Esophagus (tissue), 2 donors: Measurements from ENCODE around the gene SDC4. TPM values are rescaled to one million over a fixed set of nuclear protein-coding genes. Genes with fewer than 3 reads are reported as not detected.

Experiments used
- H3K27ac ChIP-seq, 2 donors: one replicate each; pipeline ENCODE4 v1.5.1; 2013; ENCODE audit warnings: low read depth in 2 of 2, mild to moderate bottlenecking in 2 of 2, inconsistent platforms in 1 of 2, low read length in 1 of 2, moderate library complexity in 1 of 2
- H3K27me3 ChIP-seq, 2 donors: one replicate each; pipeline ENCODE4 v1.6.1; 2013; ENCODE audit warnings: low read length in 2 of 2, control low read depth in 1 of 2, mild to moderate bottlenecking in 1 of 2; ENCODE audit not compliant: insufficient read depth in 2 of 2, control insufficient read depth in 1 of 2
- H3K36me3 ChIP-seq, 2 donors: one replicate each; pipeline ENCODE4 v1.6.1; 2013; ENCODE audit warnings: low read length in 1 of 2; ENCODE audit not compliant: control insufficient read depth in 2 of 2, insufficient read depth in 2 of 2
- H3K4me1 ChIP-seq, 2 donors: one replicate each; pipeline ENCODE4 v1.6.1; 2013; ENCODE audit warnings: low read length in 1 of 2; ENCODE audit not compliant: control insufficient read depth in 2 of 2, insufficient read depth in 2 of 2
- H3K4me3 ChIP-seq, 2 donors: one replicate each; pipeline ENCODE4 v1.5.1; 2013; ENCODE audit warnings: low read length in 2 of 2, mild to moderate bottlenecking in 2 of 2, low read depth in 1 of 2, moderate library complexity in 1 of 2
- H3K9me3 ChIP-seq, 2 donors: one replicate each; pipeline ENCODE4 v1.6.1; 2013; ENCODE audit warnings: mild to moderate bottlenecking in 2 of 2, low read depth in 1 of 2, low read length in 1 of 2, moderate library complexity in 1 of 2; ENCODE audit not compliant: control insufficient read depth in 2 of 2, insufficient read depth in 1 of 2
- WGBS, 2 donors: extraction: QIAGEN DNeasy Blood & Tissue Kit; methylation state at CpG; one replicate each; pipeline ENCODE4 v1.1.7; 2013; 5-methylcytosine and 5-hydroxymethylcytosine counted together
- polyA plus RNA-seq, 2 donors: library from polyadenylated mRNA; stranded (reverse); fragments of 200-250 nt; gene quantifications; one replicate each; pipeline ENCODE4 v1.2.3, GENCODE V29; 2013
- donor health status: healthy with polysubstance abuse.
- donor health status: Bipolar disorder and iron deficiency.

SDC4 gene
- polyA plus RNA-seq, 2 donors = 49.4 to 64.6 TPM

DNA sequence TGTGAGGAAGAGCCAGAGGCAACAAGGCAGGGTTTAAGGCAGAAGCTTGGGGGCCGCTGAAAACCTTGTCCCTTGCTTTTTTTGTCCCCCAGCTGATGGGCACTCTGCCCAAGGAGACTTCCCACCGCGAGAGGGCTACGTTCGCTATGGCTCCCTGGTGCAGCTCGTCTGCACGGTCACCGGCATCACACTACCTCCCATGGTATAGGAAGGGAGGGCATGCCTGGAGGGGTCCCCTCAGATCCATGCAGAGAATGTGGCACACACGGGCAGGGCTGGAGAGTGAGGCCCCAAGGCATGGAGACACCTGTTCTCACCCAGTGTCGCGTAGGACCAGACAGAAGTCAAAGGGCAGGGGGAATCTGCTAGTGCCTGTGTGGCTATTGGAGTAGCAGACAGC is 34.3 kb downstream of the SDC4 start:
- 79 to 83% methylated on average over 11 of the region's 11 CpGs for WGBS, 2 donors
- peaks cover 2 to 3% of the 10 kb centered on the region in 2 donors for H3K4me1 ChIP-seq
- H3K9me3 ChIP-seq = no peaks in the 10 kb centered on the region
- H3K27me3 ChIP-seq = peaks cover 0 to 2% of the 10 kb centered on the region in 2 donors
- H3K36me3 ChIP-seq = no peaks in the 10 kb centered on the region
- H3K4me3 ChIP-seq = no peak overlapping the region
- H3K27ac ChIP-seq = no peak overlapping the region

DNA sequence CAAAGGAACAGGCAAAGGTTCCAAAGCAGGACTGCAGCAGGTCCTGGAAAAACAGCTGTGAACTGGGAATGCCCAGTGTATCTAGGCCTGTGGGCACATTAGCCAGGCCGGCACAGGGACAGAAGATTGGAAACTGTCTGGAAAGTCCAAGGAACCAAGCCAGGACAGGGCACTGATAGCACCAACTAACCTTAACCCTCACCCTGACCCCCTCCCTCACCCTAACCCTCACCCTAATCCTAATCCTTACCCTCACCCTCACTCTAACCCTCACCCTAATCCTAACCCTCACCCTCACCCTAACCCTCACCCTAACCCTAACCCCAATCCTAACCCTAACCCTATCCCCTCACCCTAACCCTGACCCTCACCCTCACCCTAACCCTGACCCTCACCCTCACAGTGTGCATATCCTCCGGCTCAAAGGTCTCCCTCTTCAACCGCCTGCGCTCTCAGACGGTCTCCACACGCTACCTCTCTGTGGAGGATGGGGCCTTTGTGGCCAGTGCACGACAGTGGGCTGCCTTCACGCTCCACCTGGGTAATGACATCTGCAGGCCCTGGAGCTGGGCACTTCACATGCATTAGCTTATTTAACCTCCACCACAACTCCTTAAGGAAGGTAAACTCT is 35.0 kb downstream of the SDC4 start:
- Histone ChIP-seq H3K27ac (no peak overlapping the region), H3K4me1 (peaks cover 3 to 5% of the 10 kb centered on the region in 2 donors), H3K4me3 (no peak overlapping the region), H3K27me3 (peaks cover 0 to 2% of the 10 kb centered on the region in 2 donors), H3K9me3 (no peaks in the 10 kb centered on the region), H3K36me3 (no peaks in the 10 kb centered on the region)
- 84 to 92% methylated on average over 8 of the region's 8 CpGs for WGBS, 2 donors

DNA sequence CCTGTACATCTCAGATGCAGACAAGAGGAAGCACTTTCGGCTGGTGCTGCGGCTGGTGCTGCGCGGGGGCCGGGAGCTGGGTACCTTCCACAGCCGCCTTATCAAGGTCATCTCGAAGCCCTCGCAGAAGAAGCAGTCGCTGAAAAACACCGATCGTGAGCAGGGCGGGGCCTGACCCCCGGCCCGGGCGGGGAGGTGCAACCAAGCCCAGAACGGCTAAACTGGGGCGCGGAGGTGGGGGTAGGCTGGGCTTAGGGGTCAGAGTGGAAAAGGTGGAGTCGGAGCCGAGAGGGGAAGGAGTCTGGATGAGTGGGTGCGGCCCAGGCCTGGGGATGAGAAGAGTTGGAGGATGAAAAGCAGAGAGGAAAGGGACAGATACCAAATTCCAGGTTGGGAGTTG is 36.0 kb downstream of the SDC4 start:
- no peak overlapping the region for H3K4me3 ChIP-seq
- peaks cover 0 to 2% of the 10 kb centered on the region in 2 donors for H3K27me3 ChIP-seq
- WGBS, 2 donors = 37 to 55% methylated on average over 21 of the region's 21 CpGs
- peaks cover 3 to 6% of the 10 kb centered on the region in 2 donors for H3K4me1 ChIP-seq
- no peak overlapping the region for H3K27ac ChIP-seq
- no peaks in the 10 kb centered on the region for H3K9me3 ChIP-seq
- no peaks in the 10 kb centered on the region for H3K36me3 ChIP-seq

DNA sequence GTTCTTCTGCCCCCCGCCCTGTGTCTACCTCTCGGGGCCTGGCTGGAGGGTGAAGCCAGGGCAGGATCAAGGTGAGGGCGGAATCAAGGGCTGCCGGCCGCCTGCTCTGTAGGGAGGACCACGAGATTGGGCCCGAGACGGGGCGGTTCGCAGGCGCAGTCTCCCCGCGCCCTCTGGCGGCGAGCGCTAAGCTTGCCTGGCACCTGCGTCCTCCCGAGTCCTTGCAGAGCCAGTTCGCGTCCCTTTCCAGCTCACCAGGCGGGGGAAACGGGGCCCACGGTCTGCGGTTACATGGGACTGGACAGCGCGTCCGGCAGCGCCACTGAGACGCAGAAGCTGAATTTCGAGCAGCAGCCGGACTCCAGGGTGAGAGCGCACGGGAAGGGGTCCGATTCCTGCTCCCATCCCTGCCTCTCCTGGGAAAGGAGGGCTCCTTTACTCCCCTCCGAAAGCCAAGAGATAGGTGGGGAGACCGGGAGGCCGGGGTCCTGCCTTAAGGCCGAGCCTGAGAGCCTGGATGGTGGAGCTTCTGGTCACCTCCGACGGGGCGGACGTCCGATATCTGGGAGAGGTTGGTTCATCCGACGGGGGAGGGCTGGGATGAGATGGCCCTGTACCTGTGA is 36.5 kb downstream of the SDC4 start:
- H3K27me3 ChIP-seq = peaks cover 0 to 2% of the 10 kb centered on the region in 2 donors
- H3K27ac ChIP-seq = no peak overlapping the region
- peaks cover 3 to 6% of the 10 kb centered on the region in 2 donors for H3K4me1 ChIP-seq
- H3K36me3 ChIP-seq = no peaks in the 10 kb centered on the region
- H3K9me3 ChIP-seq = no peaks in the 10 kb centered on the region
- no peak overlapping the region for H3K4me3 ChIP-seq
- WGBS, 2 donors = 15 to 21% methylated on average over 44 to 45 of the region's 45 CpGs

DNA sequence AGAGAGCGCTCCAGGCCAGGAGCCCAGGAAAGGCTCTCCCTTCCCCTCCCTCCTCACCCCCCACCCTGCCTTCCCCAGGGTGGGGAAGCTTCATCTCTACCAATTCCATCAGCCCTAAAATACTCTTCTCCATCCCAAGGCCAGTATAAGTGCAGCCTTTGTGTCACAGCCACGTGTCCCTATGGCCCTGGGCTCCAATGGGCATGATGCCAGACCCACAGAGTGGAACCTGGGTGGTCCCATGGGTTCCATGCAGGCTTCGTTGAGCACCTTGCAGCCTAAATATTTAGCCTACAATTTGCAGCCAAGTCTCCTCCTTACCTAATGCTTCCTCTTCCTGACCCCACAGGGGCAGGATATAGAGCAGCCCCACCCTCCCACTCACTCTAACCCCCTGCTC is 39.1 kb downstream of the SDC4 start:
- Histone ChIP-seq H3K27me3 (peaks cover 2% of the 10 kb centered on the region in 2 donors), H3K4me1 (peaks cover 3 to 10% of the 10 kb centered on the region in 2 donors), H3K27ac (no peak overlapping the region), H3K36me3 (no peaks in the 10 kb centered on the region), H3K9me3 (peaks cover 0 to 2% of the 10 kb centered on the region in 2 donors), H3K4me3 (no peak overlapping the region)
- WGBS, 2 donors = 64 to 68% methylated on average over 3 of the region's 3 CpGs

DNA sequence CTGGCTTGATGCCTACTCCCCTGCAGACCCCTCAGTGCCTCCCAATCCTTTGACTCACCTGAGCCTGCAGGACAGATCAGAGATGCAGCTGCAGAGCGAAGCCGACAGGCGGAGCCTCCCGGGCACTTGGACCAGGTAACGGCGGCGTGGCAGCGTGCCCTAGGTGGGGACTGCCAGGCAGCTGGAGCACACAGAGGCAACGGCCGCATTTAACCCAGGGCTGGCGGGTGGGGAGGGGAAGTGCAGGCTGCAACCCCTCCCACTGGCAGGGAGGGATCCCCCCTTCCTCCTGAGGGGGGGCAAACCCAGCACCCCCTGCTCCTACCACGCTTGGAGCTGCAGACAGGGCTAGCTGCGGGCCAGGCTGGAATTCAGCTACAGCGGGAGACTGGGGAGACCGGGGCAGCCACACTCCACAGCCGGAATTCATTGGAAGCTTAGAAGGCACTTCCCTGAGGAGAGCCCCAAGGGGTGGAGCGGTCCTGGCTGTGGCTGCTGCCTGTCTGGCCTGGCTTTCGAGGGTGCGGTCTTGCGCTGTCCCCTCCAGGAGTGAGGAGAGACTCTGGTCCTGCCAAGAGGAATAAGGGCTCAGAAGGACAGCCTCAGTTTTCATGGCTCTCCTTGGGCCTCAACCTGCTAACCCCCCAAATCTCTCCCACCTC is 40.0 kb downstream of the SDC4 start, which contains the start of gene MATN4:
Gene MATN4 (minus strand): TSS at position 183 of the 662 bp plus-strand sequence. CDS start 2,717 bp downstream, outside the sequence.
- H3K4me3 ChIP-seq = no peak within 1 kb of the TSS
- H3K36me3 ChIP-seq = no peaks in the 10 kb centered on the region
- H3K9me3 ChIP-seq = peaks cover 0 to 2% of the 10 kb centered on the region in 2 donors
- H3K27me3 ChIP-seq = peaks cover 2% of the 10 kb centered on the region in 2 donors
- 26 to 30% methylated on average over 20 of the region's 20 CpGs for WGBS, 2 donors
- H3K27ac ChIP-seq = no peak within 1 kb of the TSS
- peaks cover 3 to 10% of the 10 kb centered on the region in 2 donors for H3K4me1 ChIP-seq

DNA sequence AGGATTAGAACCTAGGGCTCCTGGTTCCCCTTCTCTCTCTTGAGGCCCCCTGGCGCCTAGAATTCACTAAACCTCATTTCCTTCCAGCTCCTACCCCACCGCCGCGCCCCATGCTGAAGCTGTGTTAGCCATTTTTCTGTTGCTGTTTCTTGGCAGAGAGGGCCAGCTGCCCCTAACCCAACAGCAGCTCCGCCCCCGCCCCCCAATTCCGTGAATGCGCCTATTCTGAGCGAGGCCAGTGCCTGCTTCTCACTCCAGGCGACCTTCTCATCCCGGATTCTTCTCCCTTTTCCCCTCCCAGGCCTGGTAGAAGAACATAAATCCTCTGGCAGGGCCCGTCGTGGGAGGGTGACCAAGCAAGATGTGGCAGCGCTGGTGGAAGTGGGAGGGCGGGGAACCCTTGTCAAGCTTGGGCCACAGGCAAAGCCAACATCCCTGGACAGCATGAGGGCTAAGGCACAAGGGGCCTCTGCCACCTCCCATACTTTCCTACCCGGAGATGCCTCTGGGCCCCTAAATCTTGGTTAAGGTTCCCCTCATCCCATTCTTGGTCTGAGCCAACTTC is 41.1 kb downstream of the SDC4 start:
- Histone ChIP-seq H3K9me3 (peaks cover 0 to 2% of the 10 kb centered on the region in 2 donors), H3K27me3 (peaks cover 2% of the 10 kb centered on the region in 2 donors), H3K27ac (no peak overlapping the region), H3K4me1 (peaks cover 3 to 10% of the 10 kb centered on the region in 2 donors), H3K4me3 (no peak overlapping the region), H3K36me3 (no peaks in the 10 kb centered on the region)
- 40 to 46% methylated on average over 16 of the region's 16 CpGs for WGBS, 2 donors

DNA sequence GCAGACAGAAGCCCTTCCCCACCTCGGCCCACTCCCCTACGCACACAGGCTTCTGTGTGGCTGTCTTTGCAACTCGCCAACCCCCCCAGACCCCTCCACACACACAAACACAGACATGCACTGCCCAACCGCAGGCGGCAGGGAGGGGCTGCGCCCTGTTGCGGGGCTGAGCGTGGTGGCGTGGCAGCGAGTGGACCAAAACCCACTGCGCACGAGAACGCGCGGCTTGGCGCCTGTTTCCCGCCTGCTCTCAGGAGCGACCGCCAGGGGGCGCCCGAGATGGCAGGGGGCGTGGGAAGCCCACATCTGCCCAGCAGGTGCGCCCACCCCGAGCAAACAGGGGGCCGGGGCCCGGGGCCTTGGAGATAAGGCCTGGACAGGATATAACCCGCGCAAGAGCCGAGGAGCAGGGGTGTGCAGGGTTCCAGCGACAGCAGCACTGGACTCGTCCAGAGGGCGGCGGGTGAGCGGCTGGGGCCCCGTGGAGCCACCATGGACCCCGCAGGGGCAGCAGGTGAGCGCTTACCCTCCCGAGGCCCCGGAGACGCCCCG is 41.7 kb downstream of the SDC4 start, which contains the start of gene RBPJL:
Gene RBPJL (plus strand): TSS at position 410 of the 552 bp plus-strand sequence. CDS start 83 bp downstream, at position 493.
- H3K4me3 ChIP-seq = no peak within 1 kb of the TSS
- peaks cover 2% of the 10 kb centered on the region in 2 donors for H3K27me3 ChIP-seq
- peaks cover 0 to 2% of the 10 kb centered on the region in 2 donors for H3K9me3 ChIP-seq
- H3K4me1 ChIP-seq = peaks cover 0 to 7% of the 10 kb centered on the region in 2 donors
- no peaks in the 10 kb centered on the region for H3K36me3 ChIP-seq
- H3K27ac ChIP-seq = no peak within 1 kb of the TSS
- WGBS, 2 donors = 21 to 22% methylated on average over 40 to 41 of the region's 41 CpGs

DNA sequence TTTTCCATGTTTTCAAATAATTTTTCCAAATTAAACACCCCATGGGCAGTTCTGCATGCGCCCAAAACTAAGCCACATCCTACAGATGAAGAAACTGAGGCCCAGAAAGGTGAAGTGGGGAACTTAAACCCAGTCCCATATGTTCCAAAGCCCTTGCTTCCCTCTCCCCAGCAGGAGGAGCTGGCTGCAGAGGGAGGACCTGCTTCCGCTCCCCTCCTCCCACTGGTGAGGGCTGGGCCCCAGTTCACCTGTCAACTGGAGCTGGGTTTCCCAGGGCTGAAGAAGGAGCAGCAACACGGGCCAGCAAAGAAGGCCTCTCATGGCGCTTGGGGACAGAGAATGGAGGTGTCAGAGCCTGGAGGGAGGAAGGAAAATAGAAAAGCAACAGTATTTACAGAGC is 43.0 kb downstream of the SDC4 start:
- H3K36me3 ChIP-seq = no peaks in the 10 kb centered on the region
- H3K9me3 ChIP-seq = peaks cover 0 to 2% of the 10 kb centered on the region in 2 donors
- WGBS, 2 donors = 57 to 70% methylated on average over 4 of the region's 4 CpGs
- no peak overlapping the region for H3K4me3 ChIP-seq
- H3K27ac ChIP-seq = no peak overlapping the region
- H3K4me1 ChIP-seq = peaks cover 0 to 7% of the 10 kb centered on the region in 2 donors
- peaks cover 0 to 2% of the 10 kb centered on the region in 2 donors for H3K27me3 ChIP-seq
